HAP-1 (cell line): Measurements from ENCODE around the gene HECTD4.
"Not testable (repeated sequence)": the region's sequence is repeated elsewhere in the genome, so short reads cannot be mapped to it uniquely, and the experiment has no call there.

Experiments used
- DNase-seq, 2 experiments: peaks; one replicate each; pipeline ENCODE4 v3.0.0-alpha.2; 2016 to 2020; ENCODE audit warnings: low spot score in 2 of 2
- H3K27me3 ChIP-seq: fragments of 250-450 bp; sonication (Bioruptor Pico); 2 replicates; pipeline ENCODE4 v1.5.1; 2020; ENCODE audit warnings: low read depth, mild to moderate bottlenecking, moderate library complexity
- H3K36me3 ChIP-seq: fragments of 250-450 bp; sonication (Bioruptor Pico); replicated peaks from 2 replicates; pipeline ENCODE4 v1.5.1; 2020; ENCODE audit warnings: mild to moderate bottlenecking
- H3K4me1 ChIP-seq: fragments of 250-450 bp; sonication (Bioruptor Pico); 2 replicates; pipeline ENCODE4 v1.5.1; 2020; ENCODE audit warnings: mild to moderate bottlenecking
- H3K4me3 ChIP-seq: fragments of 250-450 bp; sonication (Bioruptor Pico); 2 replicates; pipeline ENCODE4 v1.5.1; 2020; ENCODE audit warnings: mild to moderate bottlenecking, moderate library complexity
- H3K9me3 ChIP-seq: fragments of 250-450 bp; sonication (Bioruptor Pico); 2 replicates; pipeline ENCODE4 v1.5.1; 2020; ENCODE audit warnings: mild to moderate bottlenecking, moderate library complexity
- in situ Hi-C: fragments of 300-500 bp; cut with MboI; formaldehyde crosslinking; loops from 3 replicates; pipeline ENCODE4 v1.14.3; 2020; ENCODE audit warnings: low sequenced_read_pairs, inconsistent platforms, mixed read lengths

The HECTD4 gene

DNA sequence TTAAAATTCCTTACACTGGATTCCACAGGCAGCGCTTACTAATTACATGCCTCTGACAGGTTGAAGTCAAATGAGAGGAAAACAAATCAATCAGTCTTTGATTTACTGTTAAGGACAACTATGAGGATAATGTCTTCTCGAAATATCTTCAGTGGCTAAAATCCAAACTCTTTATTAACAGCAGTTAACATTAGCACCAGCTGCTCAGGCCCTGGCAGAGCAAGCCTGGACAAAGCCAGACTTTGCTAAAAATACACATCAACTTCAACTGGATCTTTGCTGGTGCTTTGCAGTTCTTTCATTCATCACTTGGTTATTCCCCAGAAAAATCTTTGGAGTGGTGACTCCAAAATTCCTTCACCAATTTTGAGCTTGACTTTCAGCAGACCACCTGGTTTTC, 98.7 kb downstream of the HECTD4 start:
- Histone ChIP-seq H3K9me3 (no peaks in the 10 kb centered on the region), H3K36me3 (no peaks in the 10 kb centered on the region), H3K27me3 (no peaks in the 10 kb centered on the region), H3K4me3 (no peak overlapping the region), H3K4me1 (no peaks in the 10 kb centered on the region)
- in situ Hi-C loops = no loop called here
- no peak for DNase-seq

DNA sequence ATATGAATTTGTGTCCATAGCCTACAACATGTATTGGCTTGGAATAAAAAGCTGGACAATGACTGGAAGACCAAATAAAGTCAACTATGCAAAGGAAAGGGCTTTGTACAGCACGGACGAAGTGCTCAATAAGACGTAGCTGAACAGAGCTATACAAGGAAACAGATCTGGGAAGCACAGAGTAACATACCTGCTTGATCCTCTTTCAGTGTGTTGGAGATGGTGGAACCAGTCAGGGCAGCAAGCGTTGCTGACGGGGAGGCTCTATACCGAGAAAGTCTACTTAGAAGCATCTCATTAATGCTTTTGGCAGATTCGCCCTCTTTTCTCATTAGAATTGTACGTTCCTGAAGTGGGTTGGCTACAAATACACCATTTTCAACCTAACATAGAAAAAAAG, 99.3 kb downstream of the HECTD4 start:
- Histone ChIP-seq H3K9me3 (no peaks in the 10 kb centered on the region), H3K36me3 (no peaks in the 10 kb centered on the region), H3K27me3 (no peaks in the 10 kb centered on the region), H3K4me1 (no peaks in the 10 kb centered on the region), H3K4me3 (no peak overlapping the region)
- no peak for DNase-seq
- in situ Hi-C loops = no loop called here

DNA sequence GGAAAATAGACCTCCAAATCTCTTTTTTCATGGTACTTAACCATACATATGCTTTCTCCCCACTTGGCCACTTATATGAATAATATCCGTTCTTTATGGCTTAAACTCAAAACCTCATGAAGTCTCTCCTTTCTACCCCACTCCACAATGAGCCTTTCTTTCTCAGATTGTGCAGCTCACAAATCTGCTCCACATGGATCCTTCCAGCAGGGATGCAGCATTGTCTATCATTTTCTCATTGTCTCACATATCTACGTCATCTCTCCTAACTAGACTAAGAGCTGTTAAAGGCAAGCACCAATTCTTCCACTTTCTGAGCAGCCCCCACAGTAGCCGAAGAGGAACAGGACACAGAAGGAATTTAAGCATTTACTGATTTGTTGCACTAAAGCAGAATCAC, 106.4 kb downstream of the HECTD4 start:
- H3K27me3 ChIP-seq = no peaks in the 10 kb centered on the region
- DNase-seq = no peak
- no peaks in the 10 kb centered on the region for H3K4me1 ChIP-seq
- H3K36me3 ChIP-seq = peaks cover 22% of the 10 kb centered on the region
- H3K9me3 ChIP-seq = no peaks in the 10 kb centered on the region
- no peak overlapping the region for H3K4me3 ChIP-seq
- in situ Hi-C loops = no loop called here

DNA sequence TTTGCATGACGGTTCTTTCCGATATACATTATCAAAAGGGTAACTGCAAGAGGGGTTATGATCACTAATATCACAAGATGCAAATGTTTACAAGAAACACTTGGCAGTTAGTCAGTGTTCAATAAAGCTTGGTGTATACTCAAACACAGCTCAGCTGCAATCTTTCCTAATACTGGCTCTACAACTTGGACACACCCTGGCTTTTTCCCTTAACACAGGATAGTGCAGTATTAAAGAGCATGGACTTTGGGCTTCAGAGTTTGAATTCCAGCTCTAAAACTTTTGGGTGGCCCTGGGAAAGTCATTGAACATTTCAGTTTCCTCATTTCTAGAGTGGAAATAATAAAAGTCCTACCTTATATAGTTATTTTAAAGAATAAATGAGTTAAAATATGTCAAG, 107.0 kb downstream of the HECTD4 start:
- DNase-seq = no peak
- H3K4me1 ChIP-seq = no peaks in the 10 kb centered on the region
- H3K4me3 ChIP-seq = no peak overlapping the region
- H3K27me3 ChIP-seq = no peaks in the 10 kb centered on the region
- H3K9me3 ChIP-seq = no peaks in the 10 kb centered on the region
- in situ Hi-C loops = no loop called here
- peaks cover 26% of the 10 kb centered on the region for H3K36me3 ChIP-seq

DNA sequence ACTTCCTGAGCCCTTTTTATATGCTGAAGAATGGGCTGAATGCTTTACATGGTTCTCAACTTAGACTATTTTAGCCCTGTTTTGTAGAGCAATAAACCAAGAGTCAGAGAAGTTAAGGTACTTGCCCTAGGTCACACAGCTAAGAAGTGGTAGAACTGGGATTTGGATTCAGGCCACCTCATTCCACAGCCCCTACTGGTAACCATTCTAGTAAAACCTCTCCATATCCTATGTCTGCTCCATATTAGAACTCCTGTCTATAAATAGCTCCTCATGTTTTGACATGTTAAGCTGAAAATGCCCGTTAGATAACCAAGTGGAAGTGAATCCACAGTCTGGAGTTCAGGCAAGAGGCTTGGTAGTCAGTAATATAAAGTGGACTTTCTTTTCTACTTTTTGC, 111.6 kb downstream of the HECTD4 start:
- in situ Hi-C loops = no loop called here
- no peaks in the 10 kb centered on the region for H3K27me3 ChIP-seq
- DNase-seq = no peak
- no peak overlapping the region for H3K4me3 ChIP-seq
- no peaks in the 10 kb centered on the region for H3K4me1 ChIP-seq
- H3K36me3 ChIP-seq = peaks cover 50% of the 10 kb centered on the region
- H3K9me3 ChIP-seq = no peaks in the 10 kb centered on the region

DNA sequence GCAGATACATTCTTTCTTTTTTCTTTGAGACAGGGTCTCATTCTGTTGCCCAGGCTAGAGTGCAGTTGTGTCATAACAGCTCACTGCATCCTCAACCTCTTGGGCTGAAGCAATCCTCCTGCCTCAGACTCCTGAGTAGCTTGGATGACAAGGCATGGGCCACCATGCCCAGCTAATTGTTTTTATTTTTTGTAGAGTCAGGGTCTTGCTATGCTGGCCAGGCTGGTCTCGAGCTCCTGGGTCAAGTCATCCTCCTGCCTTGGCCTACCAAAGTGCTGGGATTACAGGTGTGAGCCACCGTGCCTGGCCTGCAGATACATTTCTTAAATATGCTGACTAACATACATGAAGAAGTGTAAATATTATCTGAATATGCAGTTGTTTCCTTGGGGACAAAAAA, 115.8 kb downstream of the HECTD4 start:
- Histone ChIP-seq H3K36me3 (peaks cover 42% of the 10 kb centered on the region), H3K27me3 (no peaks in the 10 kb centered on the region), H3K4me3 (no peak overlapping the region), H3K4me1 (no peaks in the 10 kb centered on the region), H3K9me3 (no peaks in the 10 kb centered on the region)
- DNase-seq = no peak
- in situ Hi-C loops = no loop called here

DNA sequence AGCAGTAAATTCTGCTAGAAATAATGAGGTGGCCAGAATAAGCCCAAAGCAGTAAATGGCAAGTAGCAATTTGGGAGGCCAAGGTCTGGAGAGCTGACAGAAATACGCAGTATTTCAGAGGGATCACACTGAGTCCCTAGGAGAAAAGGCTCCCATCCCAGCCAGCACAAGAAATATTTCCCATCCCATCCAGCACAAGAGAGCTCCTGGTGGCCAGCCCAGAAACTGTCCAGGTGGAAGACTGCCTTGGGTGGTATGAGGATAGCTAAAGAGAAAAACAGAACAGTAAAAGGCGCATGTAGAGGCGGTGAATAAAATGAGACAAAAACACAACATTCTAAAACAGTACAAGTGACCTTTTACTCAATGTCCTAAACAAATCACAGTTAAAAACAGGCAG, 120.7 kb downstream of the HECTD4 start:
- in situ Hi-C loops = no loop called here
- Histone ChIP-seq H3K36me3 (peaks cover 21% of the 10 kb centered on the region), H3K27me3 (no peaks in the 10 kb centered on the region), H3K9me3 (no peaks in the 10 kb centered on the region), H3K4me3 (no peak overlapping the region), H3K4me1 (no peaks in the 10 kb centered on the region)
- DNase-seq = peak in 1 of 2 experiments; percentile 24

DNA sequence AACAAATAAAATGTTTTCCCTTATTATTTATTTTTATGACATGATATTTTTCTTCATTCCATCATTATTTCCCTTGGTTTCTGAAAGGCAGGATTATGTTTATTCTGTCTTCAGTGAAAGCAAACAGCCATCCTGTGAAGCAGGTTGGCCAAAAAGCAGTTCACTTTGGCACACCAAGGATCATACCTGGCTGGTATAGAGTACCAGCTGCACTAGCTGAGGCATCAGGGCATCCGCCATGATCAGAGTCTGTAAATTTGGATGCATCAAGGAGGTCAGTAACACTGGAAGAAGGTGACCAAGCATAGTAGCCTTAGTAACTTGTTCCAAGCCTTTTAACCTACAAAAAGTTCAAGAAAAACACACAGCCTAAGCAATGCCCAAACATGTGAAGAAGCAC, 123.3 kb downstream of the HECTD4 start:
- Histone ChIP-seq H3K36me3 (peaks cover 31% of the 10 kb centered on the region), H3K4me1 (no peaks in the 10 kb centered on the region), H3K27me3 (no peaks in the 10 kb centered on the region), H3K9me3 (no peaks in the 10 kb centered on the region), H3K4me3 (no peak overlapping the region)
- no peak for DNase-seq
- in situ Hi-C loops = no loop called here

DNA sequence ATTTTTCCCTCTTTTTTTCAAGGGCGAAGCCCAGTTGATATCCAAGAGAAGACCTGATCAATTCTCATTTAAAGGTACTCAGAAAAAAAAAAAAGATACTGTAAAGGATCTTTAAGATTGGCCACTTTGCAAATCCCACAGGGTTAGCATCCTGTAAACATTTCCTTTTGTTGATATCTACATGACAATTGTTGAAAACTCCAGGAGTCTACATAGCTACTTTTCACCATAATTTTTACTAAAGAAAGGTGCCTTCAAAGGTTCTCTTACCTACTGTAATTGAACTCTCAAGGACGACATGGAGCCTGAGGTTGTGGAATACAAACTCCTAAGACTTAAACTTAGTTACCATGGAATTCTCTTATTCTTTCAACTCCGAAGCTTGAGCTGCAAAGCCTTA, 125.5 kb downstream of the HECTD4 start:
- DNase-seq = no peak
- Histone ChIP-seq H3K4me3 (no peak overlapping the region), H3K36me3 (peaks cover 42% of the 10 kb centered on the region), H3K4me1 (no peaks in the 10 kb centered on the region), H3K9me3 (no peaks in the 10 kb centered on the region), H3K27me3 (no peaks in the 10 kb centered on the region)
- in situ Hi-C loops = no loop called here

DNA sequence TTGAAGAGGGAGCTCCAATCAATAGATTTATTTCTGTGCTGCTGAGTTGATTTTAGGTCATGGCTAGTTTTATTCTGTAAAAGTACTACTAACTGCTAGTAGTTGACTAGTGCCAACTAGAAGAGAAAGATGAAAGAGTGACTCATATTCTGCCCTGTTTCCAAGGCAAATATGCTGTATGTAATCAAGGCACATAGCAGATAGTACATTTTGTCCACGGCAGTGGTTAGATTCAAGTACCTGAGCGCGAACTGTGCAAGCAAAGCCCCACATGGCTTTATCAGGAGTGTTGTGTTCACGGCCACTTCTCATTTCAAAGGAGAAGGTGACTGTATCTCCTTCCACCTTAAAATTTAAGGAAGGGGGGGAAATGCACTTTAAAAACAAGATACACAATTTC, 130.0 kb downstream of the HECTD4 start:
- DNase-seq = no peak
- peaks cover 52% of the 10 kb centered on the region for H3K36me3 ChIP-seq
- in situ Hi-C loops = no loop called here

DNA sequence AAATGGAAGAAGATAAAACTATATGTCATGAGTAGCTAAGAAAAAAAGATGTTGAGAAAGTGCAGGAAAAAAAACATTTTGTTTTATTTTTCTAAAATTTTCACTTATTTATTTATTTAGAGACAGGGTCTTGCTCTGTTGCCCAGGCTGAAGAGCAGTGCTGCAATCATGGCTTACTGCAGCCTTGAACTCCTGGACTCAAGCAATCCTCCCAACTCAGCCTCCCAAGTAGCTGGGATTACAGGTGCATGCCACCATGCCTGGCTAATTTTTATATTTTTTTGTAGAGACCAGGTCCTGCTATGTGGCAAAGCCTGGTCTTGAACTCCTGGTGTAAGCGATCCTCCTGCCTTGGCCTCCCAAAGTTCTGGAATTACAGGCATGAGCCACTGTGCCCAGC, 137.3 kb downstream of the HECTD4 start:
- DNase-seq, H3K9me3 ChIP-seq, H3K27me3 ChIP-seq, in situ Hi-C loops, H3K4me3 ChIP-seq, H3K4me1 ChIP-seq: not testable (repeated sequence)
- peaks cover 34% of the 10 kb centered on the region for H3K36me3 ChIP-seq

More for the DNA sequence above, 130.0 kb downstream of the HECTD4 start:
- H3K4me1 ChIP-seq = no peaks in the 10 kb centered on the region
- H3K9me3 ChIP-seq = no peaks in the 10 kb centered on the region
- H3K27me3 ChIP-seq = no peaks in the 10 kb centered on the region
- H3K4me3 ChIP-seq = no peak overlapping the region

DNA sequence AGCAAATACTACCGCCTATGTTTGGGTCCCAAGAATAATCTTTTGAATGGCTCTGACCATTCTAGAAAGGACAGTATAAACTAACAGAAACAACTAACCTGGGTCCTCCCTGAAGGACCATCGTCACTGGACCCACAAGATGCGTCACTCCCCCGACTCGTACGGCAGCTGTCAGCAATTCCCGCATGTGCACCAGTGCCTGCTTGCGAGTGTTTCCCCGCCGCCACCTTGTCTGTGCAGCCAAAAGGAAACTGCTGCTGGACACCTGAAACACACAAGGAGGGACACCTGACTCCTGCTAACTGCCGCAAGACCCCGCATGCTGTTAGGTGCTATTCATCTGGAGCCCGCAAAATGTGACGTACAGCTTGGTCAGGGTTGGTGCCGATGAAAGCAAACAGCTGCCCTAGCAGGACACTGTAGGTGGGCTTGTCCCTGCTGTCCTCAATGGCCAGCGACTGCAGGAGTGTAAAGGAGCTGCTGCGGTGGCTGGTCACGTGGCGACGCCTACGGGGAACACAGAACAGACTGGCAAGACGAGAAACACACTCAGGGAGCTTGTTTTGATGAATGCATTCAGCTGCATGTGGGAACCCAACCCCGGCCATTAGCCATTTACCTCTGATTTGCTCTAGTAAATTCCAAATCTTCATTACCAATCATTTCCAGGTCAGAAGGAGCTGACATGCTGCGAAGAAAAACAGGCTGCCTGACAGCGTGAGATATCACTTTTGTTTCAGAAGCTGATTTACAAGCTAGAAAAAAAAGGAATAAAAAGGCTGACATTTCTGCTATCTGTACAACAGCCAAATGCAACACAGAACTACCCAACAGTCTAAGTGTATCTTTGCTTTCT, 138.7 kb downstream of the HECTD4 start:
- Histone ChIP-seq H3K4me3 (no peak overlapping the region), H3K4me1 (no peaks in the 10 kb centered on the region), H3K27me3 (no peaks in the 10 kb centered on the region), H3K36me3 (peaks cover 40% of the 10 kb centered on the region), H3K9me3 (no peaks in the 10 kb centered on the region)
- in situ Hi-C loops = no loop called here
- no peak for DNase-seq

DNA sequence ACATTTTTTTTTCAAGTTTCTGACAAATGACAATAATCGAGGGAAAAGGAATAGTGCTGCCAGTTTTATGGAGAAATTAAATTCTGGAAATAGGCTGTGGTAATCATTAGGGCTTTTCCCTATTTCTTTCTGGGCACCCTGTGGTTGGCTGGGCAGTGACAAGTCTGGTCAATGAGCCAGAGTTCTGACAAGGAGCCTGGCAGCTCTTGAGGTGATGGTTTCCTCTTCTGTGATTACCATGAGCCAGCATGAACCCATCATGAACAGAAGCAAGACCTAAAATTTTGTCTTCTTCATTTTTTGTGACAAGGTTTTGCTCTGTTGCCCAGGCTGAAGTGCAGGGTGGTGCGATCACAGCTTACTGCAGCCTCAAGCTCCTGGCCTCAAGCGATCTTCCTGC, 141.1 kb downstream of the HECTD4 start:
- Histone ChIP-seq H3K36me3 (peaks cover 42% of the 10 kb centered on the region), H3K4me3 (no peak overlapping the region), H3K27me3 (no peaks in the 10 kb centered on the region), H3K9me3 (no peaks in the 10 kb centered on the region), H3K4me1 (no peaks in the 10 kb centered on the region)
- no peak for DNase-seq
- in situ Hi-C loops = no loop called here

DNA sequence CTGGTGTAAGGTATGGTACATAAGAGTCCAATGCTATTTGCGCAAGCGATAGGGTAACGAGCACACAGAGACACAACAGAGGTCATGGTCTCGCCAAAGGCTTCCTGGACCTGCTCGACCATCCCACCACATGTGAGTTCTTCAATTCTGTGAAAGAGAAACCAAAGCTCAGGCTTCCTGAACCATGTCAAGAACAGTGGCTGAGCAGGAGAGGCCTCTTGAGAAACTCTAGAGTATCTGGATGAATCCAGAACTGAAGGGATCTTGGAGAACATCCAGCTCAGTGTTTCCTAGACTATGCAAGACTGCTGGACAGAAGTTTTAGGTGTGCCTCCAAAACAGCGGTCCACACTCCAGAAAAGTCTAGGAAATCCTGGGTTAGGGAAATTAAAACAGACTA, 142.3 kb downstream of the HECTD4 start:
- peaks cover 50% of the 10 kb centered on the region for H3K36me3 ChIP-seq
- H3K4me3 ChIP-seq = no peak overlapping the region
- no peaks in the 10 kb centered on the region for H3K9me3 ChIP-seq
- no peaks in the 10 kb centered on the region for H3K4me1 ChIP-seq
- H3K27me3 ChIP-seq = no peaks in the 10 kb centered on the region
- DNase-seq = no peak
- in situ Hi-C loops = no loop called here

DNA sequence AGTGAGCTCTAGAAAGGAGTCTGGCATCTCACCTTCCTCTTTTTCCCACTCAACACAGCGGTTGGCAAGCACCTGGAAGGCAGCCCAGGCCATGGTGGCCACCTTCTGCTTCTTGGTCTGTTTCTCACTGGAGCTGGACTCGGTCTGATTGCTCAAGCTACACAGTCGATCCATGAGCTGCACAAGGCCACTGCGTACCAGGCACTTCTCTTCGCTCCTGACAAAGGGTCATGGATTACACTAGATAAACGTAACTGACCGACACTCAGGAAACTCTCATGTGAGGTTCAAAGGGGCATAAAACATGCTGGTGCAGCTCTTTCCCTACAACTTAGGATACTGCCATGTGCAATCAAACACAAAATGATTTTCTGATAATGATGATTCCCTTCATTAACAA, 143.2 kb downstream of the HECTD4 start:
- H3K36me3 ChIP-seq = peaks cover 50% of the 10 kb centered on the region
- H3K9me3 ChIP-seq = no peaks in the 10 kb centered on the region
- in situ Hi-C loops = no loop called here
- DNase-seq = no peak
- H3K27me3 ChIP-seq = no peaks in the 10 kb centered on the region
- H3K4me1 ChIP-seq = no peaks in the 10 kb centered on the region
- no peak overlapping the region for H3K4me3 ChIP-seq
